Frontal cortex (tissue), 4 donors: ENCODE measurements around the gene PLXNC1. TPM values are rescaled to one million over a fixed set of nuclear protein-coding genes. Genes with fewer than 3 reads are reported as not detected.

Source experiments
- DNase-seq, 2 donors: peaks; one replicate each; pipeline ENCODE4 v3.0.0; 2012; ENCODE audit warnings: low spot score in 2 of 2
- FAIRE-seq: peaks from 2 replicates; lab custom pipeline; 2012; peaks lifted over from hg19 to GRCh38; lab: Jason Lieb, UNC
- total RNA-seq: library from RNA; depleted of rRNA; stranded (reverse); fragments of >200 nt; gene quantifications from one replicate; pipeline ENCODE4 v1.2.3, GENCODE V29; 2014
- donor health status: control.
- donor health status: control.
- donor health status: control.

Gene PLXNC1
- total RNA-seq, 1 donor from 2014 or later: 81.1 TPM

- DNase-seq: no peak
- FAIRE-seq: no peak
Observed at GRCh38 chr12:94225947-94226630, 77.7 kb downstream of the PLXNC1 start.

- FAIRE-seq: no peak
Observed at GRCh38 chr12:94227066-94227465, 78.7 kb downstream of the PLXNC1 start.

GRCh38 chr12:94228488-94228907, 80.1 kb downstream of the PLXNC1 start:
- DNase-seq (no peak), FAIRE-seq (no peak)

More at GRCh38 chr12:94227066-94227465, 78.7 kb downstream of the PLXNC1 start:
- no peak for DNase-seq

GRCh38 chr12:94229902-94230301, 81.5 kb downstream of the PLXNC1 start:
- DNase-seq (no peak), FAIRE-seq (no peak)

- no peak for DNase-seq
- FAIRE-seq: no peak
Observed at GRCh38 chr12:94230357-94230905, 82.1 kb downstream of the PLXNC1 start.

- DNase-seq: no peak
- no peak for FAIRE-seq
Observed at GRCh38 chr12:94231709-94232108, 83.3 kb downstream of the PLXNC1 start.

GRCh38 chr12:94235848-94236247, 87.5 kb downstream of the PLXNC1 start:
- no peak for FAIRE-seq

GRCh38 chr12:94239332-94239993, 91.1 kb downstream of the PLXNC1 start:
- FAIRE-seq: no peak
- DNase-seq: no peak

More at GRCh38 chr12:94235848-94236247, 87.5 kb downstream of the PLXNC1 start:
- DNase-seq: no peak

- DNase-seq (no peak), FAIRE-seq (no peak)
Observed at GRCh38 chr12:94240171-94240570, 91.8 kb downstream of the PLXNC1 start.

- FAIRE-seq (no peak), DNase-seq (no peak)
Observed at GRCh38 chr12:94242901-94243300, 94.5 kb downstream of the PLXNC1 start.

- FAIRE-seq (no peak), DNase-seq (no peak)
Observed at GRCh38 chr12:94244165-94245133, 96.1 kb downstream of the PLXNC1 start.

- no peak for FAIRE-seq
- DNase-seq: no peak
Observed at GRCh38 chr12:94245631-94246383, 97.4 kb downstream of the PLXNC1 start.

- DNase-seq (no peak), FAIRE-seq (no peak)
Observed at GRCh38 chr12:94247246-94247645, 98.9 kb downstream of the PLXNC1 start.

- DNase-seq (no peak), FAIRE-seq (no peak)
Observed at GRCh38 chr12:94248582-94248981, 100.2 kb downstream of the PLXNC1 start.

GRCh38 chr12:94250130-94250529, 101.8 kb downstream of the PLXNC1 start:
- DNase-seq: no peak
- no peak for FAIRE-seq

GRCh38 chr12:94254270-94254669, 105.9 kb downstream of the PLXNC1 start:
- DNase-seq (no peak), FAIRE-seq (no peak)

GRCh38 chr12:94255006-94255405, 106.6 kb downstream of the PLXNC1 start:
- FAIRE-seq (no peak), DNase-seq (no peak)

- no peak for FAIRE-seq
- no peak for DNase-seq
Observed at GRCh38 chr12:94255428-94255827, 107.1 kb downstream of the PLXNC1 start.

- FAIRE-seq (no peak), DNase-seq (no peak)
Observed at GRCh38 chr12:94258593-94258992, 110.2 kb downstream of the PLXNC1 start.
